Neural progenitor cell (in vitro differentiated cells): ENCODE results near the gene PNCK. TPM values are rescaled to one million over a fixed set of nuclear protein-coding genes. Genes with fewer than 3 reads are reported as not detected.
"Not testable (repeated sequence)": the region's sequence is repeated elsewhere in the genome, so short reads cannot be mapped to it uniquely, and the experiment has no call there.

Experiments
- DNase-seq: peaks from one replicate; pipeline ENCODE4 v3.0.0-alpha.2; 2016; ENCODE audit warnings: low spot score
- H2AFZ ChIP-seq: fragments of 200-600 bp; sonication (generic); replicated peaks from 2 replicates; pipeline ENCODE4 v1.6.1; 2016; ENCODE audit warnings: antibody characterized with exemption
- H3F3A ChIP-seq: fragments of 200-600 bp; sonication (generic); 2 replicates; pipeline ENCODE4 v1.6.1; 2016; ENCODE audit warnings: antibody characterized with exemption, low read depth
- H3K27ac ChIP-seq: fragments of 200-600 bp; sonication (generic); 2 replicates; pipeline ENCODE4 v1.5.1; 2016; ENCODE audit warnings: mild to moderate bottlenecking
- H3K27me3 ChIP-seq: fragments of 200-600 bp; sonication (generic); 2 replicates; pipeline ENCODE4 v1.6.1; 2016; ENCODE audit warnings: mild to moderate bottlenecking, moderate library complexity
- H3K36me3 ChIP-seq: fragments of 200-600 bp; sonication (generic); 2 replicates; pipeline ENCODE4 v1.5.1; 2016
- H3K4me1 ChIP-seq: fragments of 200-600 bp; sonication (generic); 2 replicates; pipeline ENCODE4 v1.6.1; 2016; ENCODE audit warnings: mixed run types
- H3K4me2 ChIP-seq: fragments of 200-600 bp; sonication (generic); 2 replicates; pipeline ENCODE4 v1.6.1; 2016
- H3K4me3 ChIP-seq: fragments of 200-600 bp; sonication (generic); 2 replicates; pipeline ENCODE4 v1.5.1; 2016
- H3K79me2 ChIP-seq: fragments of 200-600 bp; sonication (generic); 2 replicates; pipeline ENCODE4 v1.6.1; 2016; ENCODE audit warnings: low read depth
- H3K9ac ChIP-seq: fragments of 200-600 bp; sonication (generic); 2 replicates; pipeline ENCODE4 v1.6.1; 2016
- H3K9me3 ChIP-seq: fragments of 200-600 bp; sonication (generic); 2 replicates; pipeline ENCODE4 v1.5.1; 2016; ENCODE audit warnings: low read depth
- H4K20me1 ChIP-seq: fragments of 200-600 bp; sonication (generic); 2 replicates; pipeline ENCODE4 v1.6.1; 2016; ENCODE audit warnings: low read depth
- H3K27ac Mint-ChIP-seq: 3 replicates; pipeline ENCODE4 v1.8.0; 2021; ENCODE audit warnings: mixed read lengths
- H3K27me3 Mint-ChIP-seq: 2 replicates; pipeline ENCODE4 v1.8.0; 2022; ENCODE audit warnings: low read depth, mild to moderate bottlenecking, inconsistent platforms, moderate library complexity, mixed read lengths; ENCODE audit not compliant: insufficient read depth
- H3K36me3 Mint-ChIP-seq: 3 replicates; pipeline ENCODE4 v1.8.0; 2021; ENCODE audit warnings: mixed read lengths
- H3K4me1 Mint-ChIP-seq: 3 replicates; pipeline ENCODE4 v1.8.0; 2021; ENCODE audit warnings: mixed read lengths
- H3K4me3 Mint-ChIP-seq: 3 replicates; pipeline ENCODE4 v1.8.0; 2021; ENCODE audit warnings: mild to moderate bottlenecking, moderate library complexity, mixed read lengths
- H3K9me3 Mint-ChIP-seq: 3 replicates; pipeline ENCODE4 v1.8.0; 2020; ENCODE audit warnings: mixed read lengths
- EZH2 ChIP-seq: fragments of 200-600 bp; sonication (generic); IDR thresholded peaks from 2 replicates; pipeline ENCODE4 v1.6.1; 2017; ENCODE audit warnings: antibody characterized with exemption, mild to moderate bottlenecking, moderate library complexity
- EZH2phosphoT487 ChIP-seq: fragments of 200-600 bp; sonication (generic); IDR thresholded peaks from 2 replicates; pipeline ENCODE4 v1.6.1; 2017; ENCODE audit warnings: antibody characterized with exemption
- total RNA-seq: library from RNA; depleted of rRNA; stranded (reverse); fragments of >200 nt; gene quantifications from 2 replicates; pipeline ENCODE4 v1.2.3, GENCODE V29; 2015; ENCODE audit warnings: low replicate concordance
- TF ChIP-seq, protein P1 (sequence below): fragments of 200-600 bp; sonication (generic); IDR thresholded peaks from 2 replicates; pipeline ENCODE4 v1.5.1; 2017; ENCODE audit warnings: antibody characterized with exemption, mild to moderate bottlenecking

Gene PNCK
- total RNA-seq, 1 donor from 2014 or later: 19.7 TPM

DNA sequence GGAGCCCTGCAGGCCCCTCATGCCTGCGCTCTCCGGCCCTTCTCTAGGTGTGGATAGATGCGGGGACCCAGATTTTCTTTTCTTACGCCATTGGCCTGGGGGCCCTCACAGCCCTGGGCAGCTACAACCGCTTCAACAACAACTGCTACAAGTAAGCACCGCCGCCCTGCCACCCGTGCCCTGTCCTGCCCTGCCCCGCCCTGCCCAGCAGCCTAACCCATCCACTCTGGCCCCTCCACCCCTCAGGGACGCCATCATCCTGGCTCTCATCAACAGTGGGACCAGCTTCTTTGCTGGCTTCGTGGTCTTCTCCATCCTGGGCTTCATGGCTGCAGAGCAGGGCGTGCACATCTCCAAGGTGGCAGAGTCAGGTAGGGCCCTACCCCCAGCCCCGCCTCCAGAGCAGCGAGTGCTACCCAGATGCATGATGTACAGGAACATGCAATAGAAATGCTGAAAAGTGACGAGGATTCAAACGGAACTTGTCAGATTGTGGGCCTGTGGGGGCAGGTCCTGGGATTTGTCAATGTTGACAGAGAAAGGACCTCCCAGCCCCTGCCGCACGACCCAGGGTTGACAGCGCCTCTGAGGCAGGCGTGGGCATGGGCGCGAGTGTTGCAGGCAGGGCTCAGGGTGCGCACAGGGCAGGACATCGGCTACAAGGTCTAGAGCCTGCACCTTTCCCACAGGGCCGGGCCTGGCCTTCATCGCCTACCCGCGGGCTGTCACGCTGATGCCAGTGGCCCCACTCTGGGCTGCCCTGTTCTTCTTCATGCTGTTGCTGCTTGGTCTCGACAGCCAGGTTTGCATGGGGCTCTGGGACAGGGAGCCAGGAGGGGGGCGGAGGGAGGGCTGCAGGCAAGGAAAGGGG, 19.8 kb upstream of the PNCK start:
- Histone ChIP-seq H3K27me3 (no peaks in the 10 kb centered on the region), H3K4me1 (no peaks in the 10 kb centered on the region), H4K20me1 (peaks cover 84% of the 10 kb centered on the region), H3K79me2 (peaks cover 46% of the 10 kb centered on the region), H2AFZ (no peak overlapping the region), H3K9me3 (no peaks in the 10 kb centered on the region), H3K4me2 (no peak overlapping the region), H3K4me3 (no peak overlapping the region), H3F3A (peaks cover 6% of the 10 kb centered on the region), H3K27ac (no peak overlapping the region), H3K36me3 (no peaks in the 10 kb centered on the region), H3K9ac (no peak overlapping the region)
- Mint-ChIP-seq H3K36me3 (no peaks in the 10 kb centered on the region), H3K9me3 (peaks cover 17% of the 10 kb centered on the region), H3K27me3 (peaks cover 3% of the 10 kb centered on the region), H3K4me3 (no peak overlapping the region), H3K4me1 (peaks cover 8% of the 10 kb centered on the region), H3K27ac (no peak overlapping the region)
- no peak for TF ChIP-seq EZH2phosphoT487
- TF ChIP-seq EZH2: no peak
- TF ChIP-seq, protein P1, sequence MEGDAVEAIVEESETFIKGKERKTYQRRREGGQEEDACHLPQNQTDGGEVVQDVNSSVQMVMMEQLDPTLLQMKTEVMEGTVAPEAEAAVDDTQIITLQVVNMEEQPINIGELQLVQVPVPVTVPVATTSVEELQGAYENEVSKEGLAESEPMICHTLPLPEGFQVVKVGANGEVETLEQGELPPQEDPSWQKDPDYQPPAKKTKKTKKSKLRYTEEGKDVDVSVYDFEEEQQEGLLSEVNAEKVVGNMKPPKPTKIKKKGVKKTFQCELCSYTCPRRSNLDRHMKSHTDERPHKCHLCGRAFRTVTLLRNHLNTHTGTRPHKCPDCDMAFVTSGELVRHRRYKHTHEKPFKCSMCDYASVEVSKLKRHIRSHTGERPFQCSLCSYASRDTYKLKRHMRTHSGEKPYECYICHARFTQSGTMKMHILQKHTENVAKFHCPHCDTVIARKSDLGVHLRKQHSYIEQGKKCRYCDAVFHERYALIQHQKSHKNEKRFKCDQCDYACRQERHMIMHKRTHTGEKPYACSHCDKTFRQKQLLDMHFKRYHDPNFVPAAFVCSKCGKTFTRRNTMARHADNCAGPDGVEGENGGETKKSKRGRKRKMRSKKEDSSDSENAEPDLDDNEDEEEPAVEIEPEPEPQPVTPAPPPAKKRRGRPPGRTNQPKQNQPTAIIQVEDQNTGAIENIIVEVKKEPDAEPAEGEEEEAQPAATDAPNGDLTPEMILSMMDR: no peak
- DNase-seq: no peak

DNA sequence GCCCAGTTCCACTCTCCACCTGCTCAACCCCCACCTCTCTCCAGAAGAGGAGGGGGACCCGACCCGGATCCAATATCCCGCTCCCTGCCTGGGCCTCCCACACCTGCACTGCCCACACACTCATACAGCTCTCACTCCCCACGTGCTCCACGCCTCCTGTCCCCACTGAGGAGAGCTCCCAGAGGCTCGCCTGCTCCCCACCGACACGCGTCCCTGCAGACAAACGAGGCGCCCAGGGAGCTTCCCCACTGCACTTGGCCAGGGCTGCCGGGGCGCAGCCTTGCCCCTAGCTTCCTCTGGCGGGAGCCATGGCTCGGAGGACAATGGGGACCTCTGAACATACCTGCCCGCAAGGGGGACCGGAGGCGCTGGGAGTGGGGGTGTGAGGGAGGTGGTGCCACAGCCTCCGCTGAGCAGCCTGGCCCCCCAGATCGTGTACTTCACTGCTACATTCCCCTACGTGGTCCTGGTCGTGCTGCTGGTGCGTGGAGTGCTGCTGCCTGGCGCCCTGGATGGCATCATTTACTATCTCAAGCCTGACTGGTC, 19.1 kb upstream of the PNCK start:
- Histone ChIP-seq H3K4me2 (no peak overlapping the region), H3K79me2 (peaks cover 47% of the 10 kb centered on the region), H3K4me1 (no peaks in the 10 kb centered on the region), H2AFZ (no peak overlapping the region), H3F3A (peaks cover 6% of the 10 kb centered on the region), H3K36me3 (no peaks in the 10 kb centered on the region), H3K4me3 (no peak overlapping the region), H3K9ac (no peak overlapping the region), H3K27me3 (no peaks in the 10 kb centered on the region), H3K27ac (no peak overlapping the region), H4K20me1 (peaks cover 84% of the 10 kb centered on the region), H3K9me3 (no peaks in the 10 kb centered on the region)
- Mint-ChIP-seq H3K9me3 (peaks cover 15% of the 10 kb centered on the region), H3K4me3 (peak overlapping the region; percentile 65), H3K4me1 (peaks cover 8% of the 10 kb centered on the region), H3K36me3 (no peaks in the 10 kb centered on the region), H3K27me3 (peaks cover 3% of the 10 kb centered on the region), H3K27ac (no peak overlapping the region)
- DNase-seq: no peak
- TF ChIP-seq EZH2 (no peak), EZH2phosphoT487 (no peak)
- TF ChIP-seq, protein P1: no peak

DNA sequence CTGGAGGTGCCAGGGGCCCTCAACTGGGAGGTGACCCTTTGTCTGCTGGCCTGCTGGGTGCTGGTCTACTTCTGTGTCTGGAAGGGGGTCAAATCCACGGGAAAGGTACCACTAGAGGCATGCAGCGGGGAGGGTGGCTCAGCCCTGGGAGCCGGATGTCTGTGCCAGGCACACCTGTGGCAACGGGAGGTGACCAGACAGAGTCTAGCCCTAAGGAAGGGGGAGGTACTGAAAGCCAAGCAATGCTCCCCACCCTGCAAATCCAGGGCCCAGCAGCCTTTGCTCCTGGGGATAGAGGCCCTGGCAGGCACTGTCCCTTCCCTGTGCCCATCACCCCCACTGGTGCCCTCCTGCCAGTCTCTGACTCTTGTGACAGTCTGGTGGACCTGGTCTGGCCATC, 18.4 kb upstream of the PNCK start:
- no peak for TF ChIP-seq EZH2phosphoT487
- no peaks in the 10 kb centered on the region for H3K36me3 Mint-ChIP-seq
- no peak overlapping the region for H3K9ac ChIP-seq
- H3K4me1 ChIP-seq: no peaks in the 10 kb centered on the region
- peak overlapping the region; percentile 19 for H3K4me3 ChIP-seq
- no peak overlapping the region for H3K4me2 ChIP-seq
- peaks cover 47% of the 10 kb centered on the region for H3K79me2 ChIP-seq
- no peaks in the 10 kb centered on the region for H3K9me3 ChIP-seq
- no peak overlapping the region for H3K4me3 Mint-ChIP-seq
- DNase-seq: no peak
- H3K27ac ChIP-seq: no peak overlapping the region
- H3K9me3 Mint-ChIP-seq: peaks cover 9% of the 10 kb centered on the region
- peaks cover 3% of the 10 kb centered on the region for H3K27me3 Mint-ChIP-seq
- H3K27ac Mint-ChIP-seq: no peak overlapping the region
- H3K4me1 Mint-ChIP-seq: peaks cover 8% of the 10 kb centered on the region
- H2AFZ ChIP-seq: no peak overlapping the region
- H3F3A ChIP-seq: peaks cover 3% of the 10 kb centered on the region
- peaks cover 80% of the 10 kb centered on the region for H4K20me1 ChIP-seq
- H3K36me3 ChIP-seq: no peaks in the 10 kb centered on the region
- H3K27me3 ChIP-seq: no peaks in the 10 kb centered on the region

DNA sequence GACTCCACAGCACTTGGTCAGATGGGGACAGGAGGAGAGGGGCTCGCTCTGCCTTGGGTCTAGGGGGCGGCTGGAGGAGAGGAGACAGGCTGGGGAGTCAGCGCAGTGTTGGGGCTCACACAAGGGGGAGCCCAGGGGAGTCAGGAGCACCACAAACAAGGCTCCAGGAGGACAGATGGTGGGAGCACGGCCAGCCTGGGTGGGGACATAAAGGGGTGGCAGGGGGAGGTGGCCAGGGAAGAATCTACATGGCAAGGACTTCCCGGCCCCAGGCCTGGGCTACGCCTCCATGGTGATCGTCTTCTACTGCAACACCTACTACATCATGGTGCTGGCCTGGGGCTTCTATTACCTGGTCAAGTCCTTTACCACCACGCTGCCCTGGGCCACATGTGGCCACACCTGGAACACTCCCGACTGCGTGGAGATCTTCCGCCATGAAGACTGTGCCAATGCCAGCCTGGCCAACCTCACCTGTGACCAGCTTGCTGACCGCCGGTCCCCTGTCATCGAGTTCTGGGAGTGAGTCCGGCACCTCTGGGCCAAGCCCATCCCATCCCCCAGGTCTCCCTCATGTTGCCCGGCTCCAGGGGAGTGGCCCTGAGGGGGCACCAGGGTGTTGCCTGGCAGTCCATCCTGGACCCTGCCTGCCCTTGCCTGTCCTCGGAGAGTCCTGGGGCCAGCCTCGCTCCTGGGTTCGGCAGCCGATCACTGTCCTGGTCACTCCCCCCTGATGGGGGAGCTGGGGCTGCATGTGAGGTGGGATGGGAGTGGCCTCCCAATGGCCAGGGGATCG, 17.6 kb upstream of the PNCK start:
- not testable (repeated sequence) for H3K9me3 ChIP-seq, H3F3A ChIP-seq, H3K9ac ChIP-seq, H3K27ac Mint-ChIP-seq, H3K27me3 Mint-ChIP-seq, H3K27me3 ChIP-seq, H3K4me1 ChIP-seq, H3K36me3 ChIP-seq, H3K27ac ChIP-seq, H3K36me3 Mint-ChIP-seq, H2AFZ ChIP-seq, DNase-seq, H3K9me3 Mint-ChIP-seq
- H3K4me2 ChIP-seq: peak overlapping the region; percentile 83
- H3K4me3 ChIP-seq: peak overlapping the region; percentile 19
- peaks cover 73% of the 10 kb centered on the region for H4K20me1 ChIP-seq
- Mint-ChIP-seq H3K4me3 (peak overlapping the region; percentile 67), H3K4me1 (peaks cover 14% of the 10 kb centered on the region)
- H3K79me2 ChIP-seq: peaks cover 49% of the 10 kb centered on the region
